Activated T-helper 17 cell treated with anti-CD3 and anti-CD28 coated beads, Interleukin-2, amount 50 U/mL, for 72 hours (primary cell): Measurements from ENCODE around the gene HOXB5. TPM values are rescaled to one million over a fixed set of nuclear protein-coding genes. Genes with fewer than 3 reads are reported as not detected.

Experiments
- ATAC-seq: fragments of 150-1000 bp; cut with Tn5 transposase; replicated peaks from 2 replicates; pipeline ENCODE4 v1.10.0; 2021; ENCODE audit warnings: mild to moderate bottlenecking, moderate library complexity
- H3K27ac Mint-ChIP-seq: one replicate; pipeline ENCODE4 v1.8.0; 2022; ENCODE audit warnings: mixed read lengths
- H3K27me3 Mint-ChIP-seq: one replicate; pipeline ENCODE4 v1.8.0; 2022; ENCODE audit warnings: mixed read lengths
- H3K36me3 Mint-ChIP-seq: one replicate; pipeline ENCODE4 v1.8.0; 2022; ENCODE audit warnings: low read depth, mild to moderate bottlenecking, mixed read lengths
- H3K4me1 Mint-ChIP-seq: one replicate; pipeline ENCODE4 v1.8.0; 2022; ENCODE audit warnings: mixed read lengths
- H3K4me3 Mint-ChIP-seq: one replicate; pipeline ENCODE4 v1.8.0; 2022; ENCODE audit warnings: mild to moderate bottlenecking, mixed read lengths
- H3K9me3 Mint-ChIP-seq: one replicate; pipeline ENCODE4 v1.8.0; 2022; ENCODE audit warnings: mixed read lengths
- total RNA-seq, 2 donors: library from RNA; stranded (reverse); gene quantifications; one replicate each; pipeline ENCODE4 v1.2.3, GENCODE V29; 2022

HOXB5 gene
- total RNA-seq, 2 donors from 2014 or later: not detected

DNA sequence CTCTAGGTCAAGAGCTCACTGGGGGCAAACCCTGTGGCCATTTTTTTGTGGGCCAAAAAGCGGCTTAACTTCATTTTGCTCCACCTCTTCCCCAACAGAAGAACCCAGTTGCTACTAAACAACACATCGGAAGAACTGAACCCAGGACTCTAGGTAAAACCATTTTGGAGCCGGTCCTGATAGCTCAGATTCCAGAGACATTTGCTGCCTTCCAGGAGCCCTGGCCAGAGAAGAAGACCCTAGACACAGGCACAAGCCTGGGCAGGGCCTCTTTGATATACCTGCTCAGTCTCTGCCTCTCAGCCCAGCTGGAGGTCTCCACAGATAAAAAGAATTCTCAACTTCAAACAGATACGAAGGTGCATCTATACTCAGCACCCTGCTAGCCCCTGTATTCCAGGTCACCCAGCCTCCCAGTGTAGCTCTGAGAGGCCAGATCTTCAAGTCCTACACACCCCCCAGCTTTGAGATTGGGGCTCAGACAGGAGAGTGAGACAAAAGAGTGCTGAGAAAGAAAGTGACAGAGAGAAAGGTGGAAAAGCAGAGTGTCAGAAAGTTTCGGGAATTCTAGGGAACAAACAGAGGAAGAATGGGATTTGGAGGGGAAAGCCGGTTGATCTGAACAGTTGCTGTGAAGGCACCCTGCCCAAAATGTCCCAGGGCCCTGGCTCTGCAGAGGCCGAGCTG lies 39.1 kb upstream of the HOXB5 start:
- Mint-ChIP-seq H3K4me1 (no peaks in the 10 kb centered on the region), H3K4me3 (peak overlapping the region; percentile 40), H3K27me3 (peaks cover 74% of the 10 kb centered on the region), H3K36me3 (no peaks in the 10 kb centered on the region), H3K27ac (no peak overlapping the region), H3K9me3 (no peaks in the 10 kb centered on the region)
- ATAC-seq: no peak

DNA sequence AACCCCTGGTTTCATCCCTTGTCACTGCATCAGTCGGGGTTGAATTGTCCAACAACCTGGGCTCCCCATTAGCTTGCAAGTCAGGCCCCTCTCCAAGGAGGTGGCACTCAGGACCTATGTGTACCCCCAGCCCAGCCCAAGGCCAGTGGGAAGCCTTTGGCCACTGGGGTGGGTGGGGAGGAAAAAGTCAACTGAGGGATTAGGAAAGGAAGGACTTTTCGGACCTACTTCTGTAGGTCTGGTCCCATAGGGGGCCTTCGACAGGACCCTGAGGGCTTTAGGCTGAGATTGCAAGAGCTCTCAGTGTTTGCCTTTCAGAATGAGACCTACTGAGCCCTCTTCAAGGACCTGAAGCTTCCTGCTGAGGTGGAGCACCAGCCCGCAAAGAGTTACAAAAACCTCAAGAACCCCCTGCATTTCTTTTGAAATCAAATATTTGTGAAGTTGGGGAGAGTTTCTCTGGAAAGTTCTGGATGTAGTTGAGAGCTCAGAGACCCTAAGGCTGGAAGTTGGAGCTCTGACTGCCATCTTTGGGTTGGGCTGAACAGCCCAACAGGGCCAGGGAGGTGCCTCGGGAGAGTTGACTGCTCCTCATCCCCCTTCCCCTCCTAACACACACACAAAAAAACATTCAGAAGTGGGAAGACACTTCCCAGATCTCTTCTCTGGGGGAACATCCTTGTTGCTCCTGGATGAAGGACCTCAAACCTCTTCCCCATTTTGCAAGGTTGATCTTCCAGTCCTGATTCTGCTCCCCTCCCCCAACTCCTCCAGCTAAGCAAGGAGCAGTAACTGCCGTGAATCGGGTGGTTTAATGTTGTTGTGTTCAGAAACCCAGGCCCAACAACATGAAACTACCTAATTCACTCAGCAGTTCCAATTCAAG lies 38.4 kb upstream of the HOXB5 start:
- peaks cover 1% of the 10 kb centered on the region for H3K4me1 Mint-ChIP-seq
- no peaks in the 10 kb centered on the region for H3K36me3 Mint-ChIP-seq
- no peak overlapping the region for H3K27ac Mint-ChIP-seq
- H3K4me3 Mint-ChIP-seq: no peak overlapping the region
- H3K27me3 Mint-ChIP-seq: peaks cover 74% of the 10 kb centered on the region
- no peaks in the 10 kb centered on the region for H3K9me3 Mint-ChIP-seq
- ATAC-seq: no peak

DNA sequence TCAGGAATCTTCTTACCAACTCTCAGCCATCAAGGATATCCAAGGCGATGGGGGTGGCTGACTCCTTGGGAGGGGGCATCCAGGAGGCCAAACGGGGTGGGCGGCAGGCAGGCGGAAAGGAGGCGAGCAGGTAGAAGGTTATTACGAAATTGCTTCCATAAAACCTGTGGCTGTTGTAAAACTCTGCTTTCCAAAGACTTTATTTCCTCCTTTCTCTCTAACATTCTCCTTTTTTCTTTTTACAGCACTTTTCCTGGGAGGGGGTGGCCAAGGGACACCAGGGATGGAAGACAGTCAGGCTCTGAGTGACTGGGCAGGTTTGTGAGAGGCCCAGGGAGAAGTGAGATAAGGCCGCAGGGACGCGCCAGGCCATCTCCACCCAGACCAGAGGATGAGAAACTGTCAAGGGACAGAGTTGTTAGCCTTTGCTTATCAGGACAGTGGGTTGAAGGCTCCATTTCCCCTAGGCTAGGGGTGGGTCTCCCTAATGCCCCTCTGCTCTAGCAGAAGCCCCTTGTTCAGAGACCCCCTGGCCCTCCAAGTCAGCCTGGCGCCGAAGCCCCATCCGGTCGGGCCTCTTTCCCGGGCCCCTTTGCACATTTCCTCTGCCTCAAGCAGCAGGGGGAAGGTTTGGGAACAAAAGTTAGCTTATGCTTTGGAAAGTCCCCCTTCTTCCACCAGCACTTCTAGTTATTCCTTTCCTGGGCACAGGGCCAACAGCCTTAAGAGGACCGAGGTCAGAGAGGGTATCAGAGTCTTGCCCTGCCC lies 37.5 kb upstream of the HOXB5 start:
- Mint-ChIP-seq H3K27me3 (peaks cover 76% of the 10 kb centered on the region), H3K27ac (no peak overlapping the region), H3K4me1 (peaks cover 9% of the 10 kb centered on the region), H3K4me3 (no peak overlapping the region), H3K36me3 (no peaks in the 10 kb centered on the region), H3K9me3 (no peaks in the 10 kb centered on the region)
- no peak for ATAC-seq

DNA sequence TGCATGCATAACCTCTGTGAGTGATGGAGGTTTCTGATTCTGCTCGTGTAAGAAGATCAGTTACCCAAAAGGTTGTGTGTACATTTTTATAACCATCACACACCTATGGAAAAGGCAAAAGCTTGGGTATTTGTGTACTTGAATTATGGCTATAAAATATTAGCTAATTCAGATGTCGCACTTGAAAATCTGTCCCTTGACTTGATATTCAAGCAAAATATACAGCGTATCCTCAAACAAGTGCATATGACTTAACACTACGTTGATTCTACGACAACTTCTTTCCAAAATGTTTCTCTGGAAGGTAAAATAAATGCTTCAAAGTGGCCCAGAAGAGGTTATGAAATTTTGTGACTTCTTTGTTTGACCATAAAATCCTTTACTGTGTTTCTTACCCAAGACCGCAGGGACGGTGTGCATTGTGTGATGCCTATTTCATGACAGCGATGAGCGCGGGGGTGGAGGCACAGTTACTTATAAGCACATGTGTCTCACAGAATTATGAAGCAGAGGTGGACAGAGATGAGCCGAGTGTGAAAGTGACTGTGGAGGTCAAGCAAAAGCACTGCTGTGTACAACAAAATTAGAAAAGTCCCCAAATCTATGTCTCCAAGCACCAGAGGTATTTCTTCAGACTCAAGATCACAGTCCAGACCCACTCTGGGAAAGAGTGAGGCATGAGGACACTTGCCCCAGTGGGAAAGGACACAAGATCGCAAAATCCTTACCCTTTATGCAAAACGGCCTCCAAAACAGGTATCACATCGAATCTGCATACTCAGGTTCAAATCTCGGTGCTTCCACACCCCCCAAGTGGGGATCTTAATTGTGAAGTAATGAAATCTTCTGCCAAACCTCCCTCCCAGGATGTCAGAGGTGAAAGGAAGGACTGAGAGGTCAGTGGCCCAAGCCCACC lies 36.7 kb upstream of the HOXB5 start:
- H3K27me3 Mint-ChIP-seq: peaks cover 74% of the 10 kb centered on the region
- peaks cover 9% of the 10 kb centered on the region for H3K4me1 Mint-ChIP-seq
- no peaks in the 10 kb centered on the region for H3K36me3 Mint-ChIP-seq
- H3K27ac Mint-ChIP-seq: no peak overlapping the region
- H3K9me3 Mint-ChIP-seq: no peaks in the 10 kb centered on the region
- no peak for ATAC-seq
- H3K4me3 Mint-ChIP-seq: no peak overlapping the region

DNA sequence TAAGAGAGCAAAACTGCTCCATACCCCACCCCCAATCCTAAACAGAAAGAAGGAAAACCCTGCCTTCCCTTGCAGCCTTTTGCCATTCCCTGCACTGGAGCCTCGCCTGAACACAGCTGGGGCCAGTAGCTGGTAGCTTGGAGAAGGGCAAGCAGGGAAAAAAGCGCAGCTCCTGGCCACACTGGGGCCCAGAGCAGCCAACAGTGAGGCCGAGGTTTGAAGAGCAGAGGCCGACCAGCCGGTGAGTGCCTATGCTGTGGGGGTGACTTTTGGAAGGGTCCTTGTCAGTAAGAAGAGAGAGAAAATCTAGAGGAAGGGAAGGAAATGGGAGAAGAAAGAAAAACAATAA lies 35.8 kb upstream of the HOXB5 start:
- ATAC-seq: no peak
- H3K4me3 Mint-ChIP-seq: no peak overlapping the region
- H3K36me3 Mint-ChIP-seq: no peaks in the 10 kb centered on the region
- H3K27ac Mint-ChIP-seq: no peak overlapping the region
- H3K27me3 Mint-ChIP-seq: peaks cover 68% of the 10 kb centered on the region
- peaks cover 9% of the 10 kb centered on the region for H3K4me1 Mint-ChIP-seq
- no peaks in the 10 kb centered on the region for H3K9me3 Mint-ChIP-seq

DNA sequence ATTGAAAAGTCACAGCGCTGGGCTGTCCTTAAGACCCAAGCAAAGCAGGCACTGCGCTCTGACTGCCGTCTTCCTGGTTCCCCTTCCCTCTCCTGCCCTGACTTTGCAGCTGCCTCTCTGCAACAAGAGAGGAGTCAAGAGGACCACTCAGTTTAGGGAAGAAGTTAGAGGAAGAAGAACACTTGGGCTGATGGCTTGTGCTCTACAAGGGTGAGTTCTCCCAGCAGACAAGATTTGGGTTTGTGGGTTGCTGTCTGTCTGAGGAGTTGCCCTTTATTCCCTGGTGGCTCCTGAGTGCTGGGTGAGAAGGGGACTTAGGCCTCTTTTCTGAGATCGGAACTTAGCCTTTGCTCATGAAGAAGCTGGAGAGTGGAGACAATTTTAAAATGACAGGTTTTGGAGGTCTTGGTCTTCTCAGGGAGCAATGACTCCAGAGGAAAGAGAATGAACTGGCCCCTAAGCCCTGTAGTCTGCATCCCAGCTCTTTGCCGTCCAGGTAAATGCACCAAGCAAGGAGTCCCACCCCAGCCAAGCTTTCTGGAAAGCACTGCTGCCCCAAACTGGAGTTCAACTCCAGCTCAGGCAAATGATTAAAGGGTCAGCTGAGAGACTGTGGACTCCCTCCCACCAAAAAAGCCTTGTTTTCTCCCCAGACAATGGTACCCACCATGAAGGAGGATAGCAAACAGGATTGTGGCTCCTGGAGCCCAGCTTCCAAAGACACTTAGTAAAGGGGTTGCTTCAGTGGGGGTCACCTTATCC lies 35.3 kb upstream of the HOXB5 start:
- ATAC-seq: no peak
- peaks cover 9% of the 10 kb centered on the region for H3K4me1 Mint-ChIP-seq
- no peaks in the 10 kb centered on the region for H3K36me3 Mint-ChIP-seq
- peaks cover 72% of the 10 kb centered on the region for H3K27me3 Mint-ChIP-seq
- H3K9me3 Mint-ChIP-seq: no peaks in the 10 kb centered on the region
- H3K27ac Mint-ChIP-seq: no peak overlapping the region
- H3K4me3 Mint-ChIP-seq: no peak overlapping the region

DNA sequence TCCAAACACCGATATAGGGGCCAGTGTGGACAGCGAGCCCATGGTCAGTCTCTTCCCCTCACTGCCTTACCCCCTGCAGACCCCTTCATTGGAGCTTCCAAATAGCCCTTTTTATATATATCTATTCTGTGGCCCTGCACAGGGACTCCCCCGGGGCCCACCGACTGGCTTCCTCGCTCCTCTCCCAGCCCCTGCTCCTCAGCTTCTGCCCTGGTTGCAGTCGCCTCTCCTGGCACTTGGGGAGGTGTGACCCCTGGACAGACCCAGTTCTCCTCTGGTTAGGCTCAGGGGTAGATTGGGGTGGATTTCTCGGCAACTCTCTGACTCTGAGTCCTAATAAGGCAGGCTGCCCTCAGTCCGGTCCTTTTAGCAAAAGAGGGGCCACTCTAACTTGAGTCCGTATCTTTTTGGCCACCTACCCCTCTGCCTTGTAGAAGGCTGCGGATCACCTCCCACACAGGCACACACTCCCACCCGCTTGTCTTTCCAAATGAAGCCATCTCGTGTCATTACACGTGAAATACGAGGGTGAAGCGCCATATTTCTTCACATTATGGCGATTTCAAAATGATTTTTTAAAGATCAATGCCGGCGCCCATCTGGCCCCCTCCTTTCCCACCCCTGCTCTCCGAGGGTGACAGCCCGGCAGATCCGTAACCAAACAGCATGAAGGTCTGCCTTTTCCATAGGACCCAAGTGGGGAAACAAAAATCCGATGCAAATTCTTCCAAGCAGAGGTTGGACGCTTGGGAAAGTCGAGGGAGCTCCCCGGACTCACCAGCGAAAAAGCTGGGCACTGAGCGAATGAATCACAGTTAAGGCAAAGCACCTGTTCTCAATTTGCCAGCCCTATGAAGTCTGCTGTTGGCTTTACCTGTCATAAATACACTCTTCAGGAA lies 34.3 kb upstream of the HOXB5 start:
- Mint-ChIP-seq H3K36me3 (no peaks in the 10 kb centered on the region), H3K27ac (no peak overlapping the region), H3K9me3 (no peaks in the 10 kb centered on the region), H3K27me3 (peaks cover 78% of the 10 kb centered on the region), H3K4me3 (no peak overlapping the region), H3K4me1 (peaks cover 9% of the 10 kb centered on the region)
- ATAC-seq: no peak

DNA sequence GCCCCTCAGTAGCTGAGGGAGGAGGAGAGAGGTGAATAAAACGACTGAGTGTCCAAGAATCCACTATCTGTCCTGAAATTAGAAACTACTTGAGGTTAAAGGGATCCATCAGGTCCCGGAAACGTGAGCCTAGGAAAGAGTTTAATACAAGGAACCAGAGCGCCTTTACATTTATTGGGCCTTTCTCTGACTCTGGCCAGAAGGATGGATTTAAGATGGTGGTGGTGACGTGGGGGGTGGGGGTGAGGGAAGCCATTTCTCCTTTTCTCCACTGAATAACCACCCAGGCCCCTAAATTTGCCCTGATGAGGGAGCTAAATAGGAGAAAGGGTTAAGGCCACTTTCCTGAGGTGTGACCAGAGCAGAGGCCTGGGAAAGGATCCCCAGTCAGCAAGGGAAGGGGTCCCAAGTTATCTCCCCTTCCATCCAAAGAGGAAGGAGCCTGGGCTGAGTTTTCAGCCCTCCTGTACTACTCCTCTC lies 33.6 kb upstream of the HOXB5 start:
- peak overlapping the region; percentile 28 for H3K27ac Mint-ChIP-seq
- H3K9me3 Mint-ChIP-seq: no peaks in the 10 kb centered on the region
- H3K4me3 Mint-ChIP-seq: peak overlapping the region; percentile 79
- ATAC-seq: no peak
- H3K36me3 Mint-ChIP-seq: no peaks in the 10 kb centered on the region
- peaks cover 9% of the 10 kb centered on the region for H3K4me1 Mint-ChIP-seq
- peaks cover 78% of the 10 kb centered on the region for H3K27me3 Mint-ChIP-seq

DNA sequence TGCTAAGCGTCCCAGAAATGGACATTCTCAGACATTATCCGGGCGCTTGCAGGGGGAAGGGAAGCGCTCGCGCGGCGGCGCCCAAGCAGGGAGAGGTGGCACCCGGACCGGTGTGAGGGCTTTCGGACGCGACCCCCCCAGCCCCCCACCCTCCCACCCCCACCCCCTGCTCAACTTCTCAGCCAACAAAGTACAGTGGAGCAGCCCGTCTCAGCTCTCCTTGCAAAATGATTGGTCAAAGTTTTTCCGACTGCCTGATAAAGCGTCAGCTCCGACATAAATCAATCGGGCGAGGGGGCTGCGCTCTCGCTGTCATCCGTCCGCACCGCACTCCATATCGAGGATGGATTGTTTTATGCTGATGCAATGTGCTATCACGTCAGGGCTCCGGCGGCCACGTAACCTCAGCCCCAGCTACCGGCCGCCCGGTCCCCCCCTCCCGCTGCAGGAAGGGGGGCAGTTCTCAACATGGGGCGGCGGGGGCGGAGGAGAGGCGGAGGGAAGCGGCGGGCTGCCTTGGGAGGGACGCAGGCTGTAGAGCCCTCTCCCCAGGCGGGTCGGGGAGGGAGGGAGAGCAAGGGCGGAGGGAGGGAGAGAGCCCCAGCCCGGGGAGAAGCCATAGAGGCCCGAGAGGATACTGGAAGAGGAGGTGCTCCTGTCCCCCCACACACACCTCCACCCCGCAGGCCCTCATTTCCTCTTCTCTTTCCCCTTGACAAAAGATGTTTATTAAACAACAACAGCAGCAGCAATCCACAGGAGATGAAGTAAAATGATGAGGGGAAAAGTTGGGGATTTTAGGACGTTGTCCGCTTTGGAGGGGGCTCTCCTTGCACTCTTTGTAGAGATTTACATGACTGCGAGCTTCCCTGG lies 32.9 kb upstream of the HOXB5 start, which contains the start of gene HOXB9:
Gene HOXB9 (minus strand): TSS at position 114 of the 873 bp plus-strand sequence. CDS start 89 bp downstream, at position 25.
- H3K4me3 Mint-ChIP-seq: peak within 1 kb of the TSS; percentile 79
- ATAC-seq: peak; percentile 66
- H3K27ac Mint-ChIP-seq: peak within 1 kb of the TSS; percentile 28
- peaks cover 9% of the 10 kb centered on the region for H3K4me1 Mint-ChIP-seq
- no peaks in the 10 kb centered on the region for H3K9me3 Mint-ChIP-seq
- H3K36me3 Mint-ChIP-seq: no peaks in the 10 kb centered on the region
- H3K27me3 Mint-ChIP-seq: peaks cover 80% of the 10 kb centered on the region

DNA sequence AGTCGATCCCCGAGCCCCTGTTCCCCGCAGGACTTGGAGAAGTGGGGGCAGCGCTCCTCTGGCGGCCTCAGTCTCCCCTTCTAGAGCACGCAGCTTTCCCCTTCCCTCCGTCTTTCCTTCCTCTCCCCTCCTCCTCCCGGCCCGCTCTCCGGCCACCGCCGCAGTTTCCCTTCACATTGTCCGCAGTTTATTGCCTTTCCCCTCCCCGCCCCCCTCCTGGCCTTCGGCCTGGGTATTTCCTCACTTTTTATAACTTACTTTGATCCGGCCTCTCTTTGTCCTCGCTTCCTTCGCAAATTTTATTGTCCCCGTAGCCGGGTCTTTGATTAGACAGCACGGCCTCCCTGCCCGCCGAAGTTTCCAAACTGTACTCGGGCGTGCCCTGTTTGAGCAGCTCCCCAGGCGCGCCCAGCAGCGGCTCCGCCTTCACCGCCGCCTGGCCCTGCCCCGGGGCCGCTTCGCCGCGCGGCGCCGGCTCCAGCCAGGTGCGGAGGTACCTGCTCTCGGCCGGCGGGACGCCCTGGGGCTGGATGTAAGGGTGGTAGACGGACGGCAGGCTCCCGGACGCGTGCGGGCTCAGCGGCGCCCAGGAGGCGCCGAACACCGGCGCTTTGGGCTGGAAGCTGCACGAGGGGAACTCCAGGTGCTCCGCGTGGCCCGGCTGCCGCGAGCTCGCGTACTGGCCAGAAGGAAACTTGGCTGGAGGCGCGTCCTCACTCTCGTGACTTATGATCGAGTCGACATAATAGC lies 32.1 kb upstream of the HOXB5 start:
- H3K36me3 Mint-ChIP-seq: no peaks in the 10 kb centered on the region
- peaks cover 81% of the 10 kb centered on the region for H3K27me3 Mint-ChIP-seq
- H3K4me1 Mint-ChIP-seq: peaks cover 9% of the 10 kb centered on the region
- ATAC-seq: peak; percentile 78
- peak overlapping the region; percentile 79 for H3K4me3 Mint-ChIP-seq
- no peak overlapping the region for H3K27ac Mint-ChIP-seq
- H3K9me3 Mint-ChIP-seq: no peaks in the 10 kb centered on the region
